Smooth muscle cell (in vitro differentiated cells): Measurements from ENCODE around the gene SYNE2. TPM values are rescaled to one million over a fixed set of nuclear protein-coding genes. Genes with fewer than 3 reads are reported as not detected.
A peak's percentile ranks its signal among the peaks of the same experiment; 100 is the strongest.

Experiments
- DNase-seq: peaks from one replicate; lab custom pipeline; 2025; ENCODE audit not compliant: unreplicated experiment; lab: John Stamatoyannopoulos, UW
- H2AFZ ChIP-seq: fragments of 200-600 bp; sonication (generic); 2 replicates; pipeline ENCODE4 v1.6.0; 2016; ENCODE audit warnings: antibody characterized with exemption, low read depth, mild to moderate bottlenecking
- H3F3A ChIP-seq: fragments of 200-600 bp; sonication (generic); 2 replicates; pipeline ENCODE4 v1.6.0; 2017; ENCODE audit warnings: antibody characterized with exemption, low read depth
- H3K27ac ChIP-seq: fragments of 200-600 bp; sonication (generic); 2 replicates; pipeline ENCODE4 v1.5.1; 2016; ENCODE audit warnings: low read depth, mild to moderate bottlenecking
- H3K27me3 ChIP-seq: fragments of 200-600 bp; sonication (generic); 2 replicates; pipeline ENCODE4 v1.6.1; 2016; ENCODE audit warnings: low read depth, mild to moderate bottlenecking
- H3K36me3 ChIP-seq: fragments of 200-600 bp; sonication (generic); 2 replicates; pipeline ENCODE4 v1.5.1; 2016; ENCODE audit warnings: low read depth
- H3K4me1 ChIP-seq: fragments of 200-600 bp; sonication (generic); 2 replicates; pipeline ENCODE4 v1.5.1; 2016; ENCODE audit warnings: low read depth
- H3K4me2 ChIP-seq: fragments of 200-600 bp; sonication (generic); 2 replicates; pipeline ENCODE4 v1.6.0; 2016; ENCODE audit warnings: mild to moderate bottlenecking
- H3K4me3 ChIP-seq: fragments of 200-600 bp; sonication (generic); 2 replicates; pipeline ENCODE4 v1.5.1; 2016; ENCODE audit warnings: mild to moderate bottlenecking
- H3K79me2 ChIP-seq: fragments of 200-600 bp; sonication (generic); 2 replicates; pipeline ENCODE4 v1.6.0; 2016; ENCODE audit warnings: low read depth, mild to moderate bottlenecking
- H3K9ac ChIP-seq: fragments of 200-600 bp; sonication (generic); 2 replicates; pipeline ENCODE4 v1.6.0; 2016; ENCODE audit warnings: low read depth
- H3K9me3 ChIP-seq: fragments of 200-600 bp; sonication (generic); replicated peaks from 2 replicates; pipeline ENCODE4 v1.5.1; 2016; ENCODE audit warnings: low read depth
- H4K20me1 ChIP-seq: fragments of 200-600 bp; sonication (generic); 2 replicates; pipeline ENCODE4 v1.6.0; 2016; ENCODE audit warnings: low read depth
- CTCF ChIP-seq: fragments of 200-600 bp; sonication (generic); IDR thresholded peaks from 2 replicates; pipeline ENCODE4 v1.5.1; 2017; ENCODE audit warnings: borderline replicate concordance, mild to moderate bottlenecking, antibody characterized with exemption; ENCODE audit not compliant: insufficient read depth, poor library complexity, severe bottlenecking
- WGBS: methylation state at CpG from one replicate; pipeline ENCODE4 v1.1.7; 2016; ENCODE audit warnings: low lambda C conversion rate; 5-methylcytosine and 5-hydroxymethylcytosine counted together
- polyA plus RNA-seq: library from polyadenylated mRNA; unstranded; fragments of >200 nt; fragmentation: Nextera tagmentation; extraction: Ambion mirVana; gene quantifications from 2 replicates; pipeline ENCODE4 v1.2.1, GENCODE V29; 2016
- total RNA-seq: library from RNA; depleted of rRNA; stranded (reverse); fragments of >200 nt; gene quantifications from 2 replicates; pipeline ENCODE4 v1.2.3, GENCODE V29; 2014

Gene SYNE2
- total and polyA plus RNA-seq, 2 experiments from 2014 or later, result 4.8 to 20.9 TPM

- no peak for DNase-seq
- no peak overlapping the region for H3K4me2 ChIP-seq
- WGBS, result 88% methylated on average over 5 of the region's 5 CpGs
These were observed 48.8 kb downstream of the SYNE2 start for GRCh38 chr14:63901434-63902085.

DNA sequence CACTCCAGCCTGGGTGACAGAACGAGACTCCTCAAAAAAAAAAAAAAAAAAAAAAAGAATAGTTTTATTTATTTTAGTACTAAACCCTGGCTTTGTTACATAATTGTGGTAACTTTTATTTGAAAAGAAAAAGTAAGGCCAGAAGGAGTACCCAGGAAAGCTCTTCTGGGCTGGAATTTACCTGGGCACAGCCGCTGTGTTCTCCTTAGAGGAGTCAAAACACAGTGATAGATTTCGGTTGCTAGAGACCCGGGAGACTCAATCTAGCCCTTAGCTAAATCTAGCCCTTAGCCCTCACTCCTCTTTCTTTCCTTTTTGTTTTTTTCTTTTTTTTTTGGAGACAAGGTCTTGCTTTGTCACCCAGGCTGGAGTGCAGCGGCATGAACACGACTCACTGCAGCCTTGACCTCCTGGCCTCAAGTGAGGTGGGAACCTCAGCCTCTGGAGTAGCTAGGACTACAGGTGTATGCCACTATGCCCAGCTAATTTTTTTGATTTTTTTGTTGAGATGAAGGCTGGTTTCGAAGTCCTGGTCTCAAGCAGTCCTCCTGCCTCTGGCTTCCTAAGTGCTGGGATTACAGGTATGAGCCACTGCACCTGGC lies 49.7 kb downstream of the SYNE2 start:
- no peaks in the 10 kb centered on the region for H3K27me3 ChIP-seq
- H3K4me3 ChIP-seq, result no peak overlapping the region
- H3K36me3 ChIP-seq, result no peaks in the 10 kb centered on the region
- no peak for TF ChIP-seq CTCF
- no peak overlapping the region for H2AFZ ChIP-seq
- no peaks in the 10 kb centered on the region for H3F3A ChIP-seq
- no peak overlapping the region for H3K9ac ChIP-seq
- peaks cover under 1% of the 10 kb centered on the region for H3K4me1 ChIP-seq
- H3K79me2 ChIP-seq, result no peaks in the 10 kb centered on the region
- H3K27ac ChIP-seq, result no peak overlapping the region
- H3K4me2 ChIP-seq, result no peak overlapping the region
- H4K20me1 ChIP-seq, result no peaks in the 10 kb centered on the region
- H3K9me3 ChIP-seq, result no peaks in the 10 kb centered on the region
- DNase-seq, result no peak
- 94% methylated on average over 7 of the region's 7 CpGs for WGBS

More at GRCh38 chr14:63901434-63902085, 48.8 kb downstream of the SYNE2 start:
- Histone ChIP-seq H3K4me1 (peaks cover 4% of the 10 kb centered on the region), H3K9ac (no peak overlapping the region), H3K9me3 (no peaks in the 10 kb centered on the region), H3K36me3 (no peaks in the 10 kb centered on the region), H3K4me3 (no peak overlapping the region), H3F3A (no peaks in the 10 kb centered on the region), H3K27ac (no peak overlapping the region), H2AFZ (no peak overlapping the region), H3K27me3 (no peaks in the 10 kb centered on the region), H3K79me2 (no peaks in the 10 kb centered on the region), H4K20me1 (no peaks in the 10 kb centered on the region)
- TF ChIP-seq CTCF, result no peak

DNA sequence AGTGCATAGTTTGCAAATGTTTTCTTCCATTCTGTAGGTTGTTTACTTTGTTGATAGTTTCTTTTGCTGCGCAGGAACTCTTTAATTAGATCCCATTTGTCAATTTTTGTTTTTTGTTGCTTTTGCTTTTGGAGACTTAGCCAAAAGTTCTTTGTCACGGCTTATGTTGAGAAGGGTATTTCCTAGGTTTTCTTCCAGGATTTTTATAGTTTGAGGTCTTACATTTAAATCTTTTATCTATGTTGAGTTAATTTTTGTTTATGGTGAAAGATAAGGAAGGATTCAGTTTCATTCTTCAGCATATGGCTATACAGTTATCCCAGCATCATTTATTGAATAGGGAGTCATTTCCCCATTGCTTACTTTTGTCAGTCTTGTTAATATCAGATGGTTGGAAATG lies 51.9 kb downstream of the SYNE2 start:
- WGBS, result 61% methylated on average over 2 of the region's 2 CpGs

More for the DNA sequence above, 51.9 kb downstream of the SYNE2 start:
- no peak for TF ChIP-seq CTCF
- H3F3A ChIP-seq, result no peaks in the 10 kb centered on the region
- no peaks in the 10 kb centered on the region for H3K79me2 ChIP-seq
- H3K4me2 ChIP-seq, result no peak overlapping the region
- DNase-seq, result no peak
- no peaks in the 10 kb centered on the region for H3K27me3 ChIP-seq
- H4K20me1 ChIP-seq, result no peaks in the 10 kb centered on the region
- H3K27ac ChIP-seq, result no peak overlapping the region
- H3K4me1 ChIP-seq, result peaks cover under 1% of the 10 kb centered on the region
- no peak overlapping the region for H3K9ac ChIP-seq
- H2AFZ ChIP-seq, result peak overlapping the region; percentile 8
- no peak overlapping the region for H3K4me3 ChIP-seq
- H3K9me3 ChIP-seq, result no peaks in the 10 kb centered on the region
- H3K36me3 ChIP-seq, result no peaks in the 10 kb centered on the region
